Skeletal muscle cell (primary cell): ENCODE results near the gene CBLIF.
"Not testable (repeated sequence)": the region's sequence is repeated elsewhere in the genome, so short reads cannot be mapped to it uniquely, and the experiment has no call there.

Source experiments
- DNase-seq: peaks from one replicate; pipeline ENCODE4 v3.0.0-alpha.2; 2010; ENCODE audit warnings: low read depth
- H3K4me3 ChIP-seq: 2 replicates; pipeline ENCODE4 v1.5.1; 2011; ENCODE audit warnings: low read depth, mild to moderate bottlenecking, control low read depth, low read length, moderate library complexity

The CBLIF gene

GRCh38 chr11:59802639-59803176, 42.6 kb downstream of the CBLIF start:
- no peak for DNase-seq
- H3K4me3 ChIP-seq = no peak overlapping the region

GRCh38 chr11:59801981-59802638, 43.2 kb downstream of the CBLIF start:
- no peak overlapping the region for H3K4me3 ChIP-seq
- no peak for DNase-seq

GRCh38 chr11:59801160-59801706, 44.1 kb downstream of the CBLIF start:
- no peak overlapping the region for H3K4me3 ChIP-seq
- no peak for DNase-seq

- no peak overlapping the region for H3K4me3 ChIP-seq
- no peak for DNase-seq
Measured at GRCh38 chr11:59800390-59801025, 44.8 kb downstream of the CBLIF start.

GRCh38 chr11:59794417-59794816, 50.9 kb downstream of the CBLIF start:
- DNase-seq = no peak
- no peak overlapping the region for H3K4me3 ChIP-seq

- no peak overlapping the region for H3K4me3 ChIP-seq
- DNase-seq = no peak
Measured at GRCh38 chr11:59792507-59792906, 52.8 kb downstream of the CBLIF start.

GRCh38 chr11:59791639-59792038, 53.7 kb downstream of the CBLIF start:
- no peak for DNase-seq
- H3K4me3 ChIP-seq = no peak overlapping the region

GRCh38 chr11:59787816-59788215, 57.5 kb downstream of the CBLIF start:
- DNase-seq = peak; percentile 44

GRCh38 chr11:59787255-59787588, 58.1 kb downstream of the CBLIF start:
- no peak overlapping the region for H3K4me3 ChIP-seq
- DNase-seq = no peak

More at GRCh38 chr11:59787816-59788215, 57.5 kb downstream of the CBLIF start:
- no peak overlapping the region for H3K4me3 ChIP-seq

- no peak overlapping the region for H3K4me3 ChIP-seq
- DNase-seq = no peak
Measured at GRCh38 chr11:59785818-59786217, 59.5 kb downstream of the CBLIF start.

GRCh38 chr11:59784441-59784840, 60.9 kb downstream of the CBLIF start:
- not testable (repeated sequence) for H3K4me3 ChIP-seq, DNase-seq

- no peak overlapping the region for H3K4me3 ChIP-seq
- DNase-seq = no peak
Measured at GRCh38 chr11:59783632-59784090, 61.6 kb downstream of the CBLIF start.

GRCh38 chr11:59782080-59782479, 63.2 kb downstream of the CBLIF start:
- H3K4me3 ChIP-seq = no peak overlapping the region
- DNase-seq = no peak

- no peak for DNase-seq
- no peak overlapping the region for H3K4me3 ChIP-seq
Measured at GRCh38 chr11:59779487-59779886, 65.8 kb downstream of the CBLIF start.
